ENCODE results near the gene OR5H6.

OR5H6 gene

GRCh38 chr3:98269846-98270245 is 5.8 kb downstream of the OR5H6 start:
- no peak for DNase-seq (ENCODE audit: low read depth)
- TF ChIP-seq MYC (IDR thresholded peaks at IDR 0.05; ENCODE audit: low read depth, low read length) = no peak
- no peak for TF ChIP-seq MAX (IDR thresholded peaks at IDR 0.05; ENCODE audit: low read depth, low read length)
- no peak for TF ChIP-seq POLR2A (IDR thresholded peaks at IDR 0.05; ENCODE audit: extremely low read depth, insufficient read length)
- no peak for TF ChIP-seq CTCF (IDR thresholded peaks at IDR 0.05; ENCODE audit: low read depth, low read length)
- no peak overlapping the region for H3K4me3 ChIP-seq (ENCODE audit: low read depth, low read length)

- no peak for DNase-seq (ENCODE audit: low read depth)
Measured at GRCh38 chr3:98272126-98272525, 8.1 kb downstream of the OR5H6 start.

GRCh38 chr3:98274914-98275313 is 10.9 kb downstream of the OR5H6 start:
- TF ChIP-seq MYC (IDR thresholded peaks at IDR 0.05; ENCODE audit: low read depth, low read length) (no peak), POLR2A (IDR thresholded peaks at IDR 0.05; ENCODE audit: extremely low read depth, insufficient read length) (no peak), MAX (IDR thresholded peaks at IDR 0.05; ENCODE audit: low read depth, low read length) (no peak), CTCF (IDR thresholded peaks at IDR 0.05; ENCODE audit: low read depth, low read length) (no peak)
- no peak overlapping the region for H3K4me3 ChIP-seq (ENCODE audit: low read depth, low read length)
- DNase-seq (ENCODE audit: low read depth) = no peak

More at GRCh38 chr3:98272126-98272525, 8.1 kb downstream of the OR5H6 start:
- H3K4me3 ChIP-seq (ENCODE audit: low read depth, low read length) = no peak overlapping the region
- TF ChIP-seq MYC (IDR thresholded peaks at IDR 0.05; ENCODE audit: low read depth, low read length) (no peak), CTCF (IDR thresholded peaks at IDR 0.05; ENCODE audit: low read depth, low read length) (no peak), MAX (IDR thresholded peaks at IDR 0.05; ENCODE audit: low read depth, low read length) (no peak), POLR2A (IDR thresholded peaks at IDR 0.05; ENCODE audit: extremely low read depth, insufficient read length) (no peak)

- TF ChIP-seq MYC (IDR thresholded peaks at IDR 0.05; ENCODE audit: low read depth, low read length) (no peak), MAX (IDR thresholded peaks at IDR 0.05; ENCODE audit: low read depth, low read length) (no peak), POLR2A (IDR thresholded peaks at IDR 0.05; ENCODE audit: extremely low read depth, insufficient read length) (no peak), CTCF (IDR thresholded peaks at IDR 0.05; ENCODE audit: low read depth, low read length) (no peak)
- DNase-seq (ENCODE audit: low read depth) = no peak
- no peak within 1 kb of the TSS for H3K4me3 ChIP-seq (ENCODE audit: low read depth, low read length)
Measured at GRCh38 chr3:98282205-98282604, 18.2 kb downstream of the OR5H6 start, which contains the start of gene OR5H2. Gene OR5H2 (plus strand): TSS chr3:98282505. CDS start chr3:98282903, 398 bp downstream.

- H3K4me3 ChIP-seq (ENCODE audit: low read depth, low read length) = no peak overlapping the region
- no peak for DNase-seq (ENCODE audit: low read depth)
- TF ChIP-seq MYC (IDR thresholded peaks at IDR 0.05; ENCODE audit: low read depth, low read length) (no peak), CTCF (IDR thresholded peaks at IDR 0.05; ENCODE audit: low read depth, low read length) (no peak), MAX (IDR thresholded peaks at IDR 0.05; ENCODE audit: low read depth, low read length) (no peak), POLR2A (IDR thresholded peaks at IDR 0.05; ENCODE audit: extremely low read depth, insufficient read length) (no peak)
Measured at GRCh38 chr3:98290916-98291315, 26.9 kb downstream of the OR5H6 start.

Measured in NB4 (cell line).